Measurements from ENCODE around the gene SPINT1.

SPINT1 gene

GRCh38 chr15:40904552-40905201 lies 60.8 kb downstream of the SPINT1 start:
- Histone ChIP-seq H3K36me3 (ENCODE audit: insufficient read depth, low read length) (peaks cover 13% of the 10 kb centered on the region), H3K9me3 (ENCODE audit: control insufficient read depth, insufficient read depth, low read length) (no peaks in the 10 kb centered on the region), H3K9ac (ENCODE audit: low read depth, low read length) (no peak overlapping the region), H3K4me1 (ENCODE audit: insufficient read depth, low read length) (peaks cover 3% of the 10 kb centered on the region; the same call in 1 of the 2 replicates)

DNA sequence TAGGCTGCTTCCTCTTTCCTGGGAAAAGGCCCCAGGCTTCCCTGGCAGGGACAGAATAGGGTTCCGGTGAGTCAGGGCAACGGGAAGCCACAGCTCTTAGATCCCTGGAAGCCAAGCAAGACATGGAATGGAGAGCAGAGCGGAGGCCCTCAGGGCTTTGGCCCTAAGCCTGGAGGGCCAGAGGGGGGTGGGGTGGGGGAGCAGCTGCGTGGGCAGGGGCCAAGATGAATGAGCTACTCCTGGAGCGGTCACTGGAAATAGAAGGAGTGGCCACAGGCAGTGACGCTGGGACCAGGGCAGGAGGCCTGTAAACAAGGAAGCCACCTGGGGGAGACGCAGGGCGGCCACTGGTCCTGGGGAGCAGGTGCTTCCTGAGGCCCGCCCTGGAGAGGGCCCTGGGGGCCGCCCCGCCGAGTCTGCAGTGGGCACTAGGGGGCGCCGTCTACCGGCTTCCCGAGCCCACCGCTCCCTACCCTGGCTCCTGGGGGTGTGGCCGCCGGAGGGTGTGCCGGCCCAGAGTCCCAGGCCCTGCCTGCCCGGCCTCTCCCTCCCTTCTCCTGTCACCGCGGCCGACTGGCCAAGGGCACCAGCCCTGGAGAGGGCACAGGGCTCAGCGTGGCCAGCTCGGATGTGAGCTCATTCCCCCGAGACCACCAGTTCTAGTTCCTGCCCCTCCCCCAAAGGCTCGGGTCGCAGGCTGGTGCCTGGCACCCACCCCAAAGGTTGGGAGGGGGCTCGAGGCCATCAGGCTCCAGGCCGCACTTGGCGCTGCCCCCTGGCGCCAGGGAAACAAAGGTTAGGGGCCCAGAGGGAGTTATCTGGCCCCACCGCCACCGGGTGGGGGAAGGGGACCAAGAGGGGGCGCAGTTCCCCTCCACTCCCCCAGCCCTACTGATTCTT lies 62.5 kb downstream of the SPINT1 start:
- Histone ChIP-seq H3K9ac (ENCODE audit: low read depth, low read length) (peak overlapping the region; percentile 13; the same call in 1 of the 2 replicates), H3K4me1 (ENCODE audit: insufficient read depth, low read length) (peaks cover 10% of the 10 kb centered on the region; the same call in 1 of the 2 replicates), H3K9me3 (ENCODE audit: control insufficient read depth, insufficient read depth, low read length) (no peaks in the 10 kb centered on the region), H3K36me3 (ENCODE audit: insufficient read depth, low read length) (peaks cover 4% of the 10 kb centered on the region)

DNA sequence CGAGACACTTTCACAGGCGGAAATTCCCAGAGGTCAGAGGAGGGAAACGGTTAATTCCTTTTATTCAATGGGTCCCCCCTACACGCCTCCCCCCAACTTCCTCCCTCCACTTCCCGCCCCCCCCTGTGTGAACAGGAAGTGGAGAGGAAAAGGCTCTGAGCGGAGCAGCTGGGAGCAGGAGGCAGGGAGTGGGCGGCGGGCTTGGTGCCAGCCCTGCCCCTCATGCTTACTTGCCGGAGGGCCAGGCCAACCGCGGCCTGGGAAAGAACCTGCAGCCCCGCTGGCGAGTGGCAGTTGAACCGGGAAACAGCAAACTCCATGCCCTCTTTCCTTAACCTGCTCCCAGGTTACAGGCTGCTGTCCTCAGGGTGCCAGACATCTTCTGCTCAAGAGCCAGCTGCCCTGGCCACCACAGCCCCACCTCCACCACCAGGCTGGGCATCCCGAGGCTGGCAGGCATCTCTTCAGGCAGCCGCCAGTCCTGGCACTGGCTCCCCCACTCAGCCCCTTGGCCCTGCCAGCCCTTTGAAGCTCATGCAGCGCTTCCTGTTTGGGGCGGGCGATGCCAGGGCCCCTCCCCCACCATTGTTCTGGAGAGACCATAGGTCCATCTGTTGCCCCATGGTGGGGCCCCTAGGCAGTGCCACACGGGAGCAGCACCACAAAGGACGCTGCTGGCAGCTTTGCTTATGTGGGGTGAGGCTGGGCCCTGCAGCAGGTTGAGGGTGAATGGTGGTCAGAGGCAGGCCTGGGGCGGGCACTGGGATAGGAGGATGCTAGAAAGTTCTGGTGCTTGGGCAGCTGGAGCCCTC lies 63.3 kb downstream of the SPINT1 start:
- Histone ChIP-seq H3K9ac (ENCODE audit: low read depth, low read length) (peak overlapping the region; percentile 13; the same call in 1 of the 2 replicates), H3K9me3 (ENCODE audit: control insufficient read depth, insufficient read depth, low read length) (no peaks in the 10 kb centered on the region), H3K4me1 (ENCODE audit: insufficient read depth, low read length) (peaks cover 10% of the 10 kb centered on the region; the same call in 1 of the 2 replicates), H3K36me3 (ENCODE audit: insufficient read depth, low read length) (peaks cover 4% of the 10 kb centered on the region)

Measured in ES-I3 (cell line).